Hepatocyte (in vitro differentiated cells): ENCODE data around the gene GNPDA1.

ENCODE experiments used
- EZH2 ChIP-seq: fragments of 200-600 bp; sonication (generic); IDR thresholded peaks from 2 replicates; pipeline ENCODE4 v1.6.1; 2016; ENCODE audit warnings: antibody characterized with exemption, mild to moderate bottlenecking, borderline replicate concordance
- TF ChIP-seq, protein P1 (sequence below): fragments of 200-600 bp; sonication (generic); IDR thresholded peaks from 2 replicates; pipeline ENCODE4 v1.5.1; 2016; ENCODE audit warnings: antibody characterized with exemption, mild to moderate bottlenecking; ENCODE audit not compliant: poor library complexity

- TF ChIP-seq, protein P1, sequence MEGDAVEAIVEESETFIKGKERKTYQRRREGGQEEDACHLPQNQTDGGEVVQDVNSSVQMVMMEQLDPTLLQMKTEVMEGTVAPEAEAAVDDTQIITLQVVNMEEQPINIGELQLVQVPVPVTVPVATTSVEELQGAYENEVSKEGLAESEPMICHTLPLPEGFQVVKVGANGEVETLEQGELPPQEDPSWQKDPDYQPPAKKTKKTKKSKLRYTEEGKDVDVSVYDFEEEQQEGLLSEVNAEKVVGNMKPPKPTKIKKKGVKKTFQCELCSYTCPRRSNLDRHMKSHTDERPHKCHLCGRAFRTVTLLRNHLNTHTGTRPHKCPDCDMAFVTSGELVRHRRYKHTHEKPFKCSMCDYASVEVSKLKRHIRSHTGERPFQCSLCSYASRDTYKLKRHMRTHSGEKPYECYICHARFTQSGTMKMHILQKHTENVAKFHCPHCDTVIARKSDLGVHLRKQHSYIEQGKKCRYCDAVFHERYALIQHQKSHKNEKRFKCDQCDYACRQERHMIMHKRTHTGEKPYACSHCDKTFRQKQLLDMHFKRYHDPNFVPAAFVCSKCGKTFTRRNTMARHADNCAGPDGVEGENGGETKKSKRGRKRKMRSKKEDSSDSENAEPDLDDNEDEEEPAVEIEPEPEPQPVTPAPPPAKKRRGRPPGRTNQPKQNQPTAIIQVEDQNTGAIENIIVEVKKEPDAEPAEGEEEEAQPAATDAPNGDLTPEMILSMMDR, result no peak
- TF ChIP-seq EZH2, result no peak
Observed at GRCh38 chr5:141958546-141959172, 54.2 kb downstream of the GNPDA1 start.
